Measurements from ENCODE around the gene HBB.

The HBB gene

GRCh38 chr11:5224538-5225479 is 2.1 kb downstream of the HBB start:
- DNase-seq = no peak

- no peak for DNase-seq
These were observed 3.2 kb downstream of the HBB start for GRCh38 chr11:5223686-5224085.

- no peak for DNase-seq
These were observed 3.7 kb downstream of the HBB start for GRCh38 chr11:5223146-5223545.

- DNase-seq = no peak
These were observed 16.4 kb downstream of the HBB start for GRCh38 chr11:5210376-5210885.

- no peak for DNase-seq
These were observed 22.1 kb downstream of the HBB start for GRCh38 chr11:5204787-5205186.

GRCh38 chr11:5203366-5203765 is 23.5 kb downstream of the HBB start:
- DNase-seq = no peak

- no peak for DNase-seq
These were observed 26.3 kb downstream of the HBB start, which contains the start of gene OR51V1 for GRCh38 chr11:5200582-5200981. Gene OR51V1 (minus strand): TSS chr11:5200682. CDS start chr11:5200682, 0 bp downstream.

- no peak for DNase-seq
These were observed 28.6 kb downstream of the HBB start for GRCh38 chr11:5198285-5198684.

GRCh38 chr11:5197536-5197935 is 29.3 kb downstream of the HBB start:
- no peak for DNase-seq

GRCh38 chr11:5196731-5197130 is 30.1 kb downstream of the HBB start:
- DNase-seq = no peak

- DNase-seq = no peak
These were observed 30.8 kb downstream of the HBB start for GRCh38 chr11:5196067-5196466.

GRCh38 chr11:5192738-5193137 is 34.1 kb downstream of the HBB start:
- DNase-seq = no peak

- no peak for DNase-seq
These were observed 38.7 kb downstream of the HBB start for GRCh38 chr11:5188201-5188600.

- DNase-seq = no peak
These were observed 48.6 kb downstream of the HBB start for GRCh38 chr11:5178046-5178837.
